Measurements from ENCODE around the gene LYRM9.
"Not testable (repeated sequence)": the region's sequence is repeated elsewhere in the genome, so short reads cannot be mapped to it uniquely, and the experiment has no call there.

Gene LYRM9

DNA sequence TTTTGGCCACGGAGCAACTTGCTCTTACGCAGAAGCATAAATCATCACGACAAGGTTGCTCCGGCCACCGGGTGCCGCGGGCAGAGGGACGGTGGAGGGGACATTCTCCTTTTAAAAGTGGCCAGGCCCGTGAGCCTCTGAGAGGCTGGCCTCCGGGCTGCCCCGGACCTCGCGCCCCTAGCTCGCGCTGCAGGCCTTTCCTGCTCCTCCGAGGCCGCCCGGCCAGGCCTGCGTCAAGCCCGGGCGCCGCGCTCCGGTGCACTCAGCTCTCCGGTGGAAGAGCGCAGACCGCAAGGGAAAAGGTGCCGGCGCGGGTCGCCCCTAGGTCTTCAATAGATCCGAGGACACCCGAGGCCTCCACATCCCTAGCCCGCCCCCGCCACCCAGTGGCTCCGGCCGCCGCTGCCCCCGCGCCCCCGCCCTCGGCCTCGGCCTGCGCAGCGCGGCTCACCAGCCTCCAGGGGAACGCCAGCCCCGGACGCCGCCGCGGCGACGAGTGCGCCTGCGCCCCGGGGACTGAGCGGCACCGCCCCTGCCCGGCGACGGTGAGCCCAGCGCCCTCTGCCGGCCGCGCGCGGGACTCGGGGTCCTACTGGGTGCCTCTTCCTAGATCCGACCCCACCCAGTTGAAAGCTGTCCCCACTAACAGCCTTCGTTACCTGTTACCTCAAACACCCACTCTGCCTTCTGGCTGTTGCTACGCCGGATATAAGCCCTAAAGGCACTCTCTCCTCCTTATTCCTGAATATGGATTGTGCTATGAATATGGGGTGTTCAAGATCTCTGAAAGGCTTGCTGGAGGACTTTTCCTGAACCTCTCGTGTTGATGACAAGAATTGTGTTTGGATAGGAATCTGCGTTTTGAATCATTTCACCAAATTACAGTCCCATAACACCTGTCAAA is at the start of gene LYRM9:
TSS of gene LYRM9 (minus strand) at position 500 of the 904 bp plus-strand sequence. CDS start 10,671 bp downstream, outside the sequence.
- DNase-seq, result peak; percentile 90 to 92

DNA sequence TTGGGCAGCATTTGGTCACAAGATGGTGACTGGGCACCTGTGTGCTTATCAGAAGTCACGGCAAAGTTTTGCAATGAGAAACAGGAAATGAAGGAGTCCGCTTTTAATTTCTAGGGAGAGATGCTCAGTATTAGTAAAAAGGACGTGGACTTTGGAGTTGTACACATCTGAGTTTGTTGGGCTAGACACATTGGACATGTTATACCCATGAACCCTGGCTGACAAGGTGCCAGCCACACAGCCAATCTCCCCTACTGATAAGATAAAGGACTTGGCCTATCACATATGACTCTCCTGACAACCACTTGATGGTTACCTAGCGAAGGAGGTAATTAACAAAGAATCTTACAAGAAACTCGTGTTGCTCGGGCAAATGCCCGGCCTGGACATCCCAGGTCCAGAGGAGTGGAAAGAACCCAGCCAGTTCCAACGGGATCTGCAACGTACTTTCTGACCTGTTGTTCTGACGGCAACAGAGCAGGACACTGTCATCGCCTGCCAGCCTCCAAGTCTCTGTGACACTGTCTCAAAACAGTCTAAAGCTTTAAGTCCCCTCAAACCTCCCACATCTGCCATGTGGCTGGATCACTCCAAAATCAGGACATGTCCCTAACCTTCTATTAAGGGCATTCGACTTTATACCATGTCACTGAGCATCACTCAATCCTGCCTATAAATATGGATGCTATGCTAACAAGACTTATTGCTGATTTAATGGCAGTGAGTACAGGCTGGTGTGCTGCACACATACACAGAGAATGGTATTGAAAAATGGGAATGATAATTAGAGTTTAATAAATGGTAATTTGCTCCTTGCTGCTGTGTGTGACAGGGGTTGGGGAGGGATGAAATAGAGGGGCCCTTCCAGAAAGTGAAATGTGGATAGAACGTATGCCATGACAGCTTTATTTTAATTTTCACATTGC is 47.6 kb upstream of the LYRM9 start:
- no peak for DNase-seq

GRCh38 chr17:27939474-27940465 is 46.6 kb upstream of the LYRM9 start:
- no peak for DNase-seq

GRCh38 chr17:27938864-27939263 is 45.7 kb upstream of the LYRM9 start:
- DNase-seq, result no peak

GRCh38 chr17:27938241-27938640 is 45.1 kb upstream of the LYRM9 start:
- no peak for DNase-seq

- DNase-seq, result no peak
Observed at GRCh38 chr17:27937025-27937546, 43.9 kb upstream of the LYRM9 start.

GRCh38 chr17:27930000-27930399 is 36.8 kb upstream of the LYRM9 start:
- no peak for DNase-seq

GRCh38 chr17:27928587-27928986 is 35.4 kb upstream of the LYRM9 start:
- no peak for DNase-seq

DNA sequence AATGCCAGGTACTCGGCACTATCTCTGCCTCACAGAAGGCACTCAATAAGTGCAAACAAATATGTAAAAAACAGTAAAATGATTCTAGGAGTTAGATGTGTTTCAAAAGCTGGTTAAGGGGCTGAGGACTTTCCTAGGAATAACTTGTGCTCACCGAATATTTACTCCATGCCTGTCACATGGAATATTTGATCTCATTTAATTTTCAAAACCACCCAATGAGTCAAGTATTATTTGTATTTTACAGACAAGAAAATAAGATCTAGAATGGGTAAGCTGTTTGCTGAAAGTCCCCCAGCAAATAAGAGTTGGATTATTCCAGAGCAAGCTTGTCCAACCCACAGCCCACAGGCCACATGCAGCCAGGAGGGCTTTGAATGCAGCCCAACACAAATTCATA is 34.6 kb upstream of the LYRM9 start:
- DNase-seq, result no peak

- DNase-seq, result no peak
Observed at GRCh38 chr17:27921599-27921998, 28.4 kb upstream of the LYRM9 start.

DNA sequence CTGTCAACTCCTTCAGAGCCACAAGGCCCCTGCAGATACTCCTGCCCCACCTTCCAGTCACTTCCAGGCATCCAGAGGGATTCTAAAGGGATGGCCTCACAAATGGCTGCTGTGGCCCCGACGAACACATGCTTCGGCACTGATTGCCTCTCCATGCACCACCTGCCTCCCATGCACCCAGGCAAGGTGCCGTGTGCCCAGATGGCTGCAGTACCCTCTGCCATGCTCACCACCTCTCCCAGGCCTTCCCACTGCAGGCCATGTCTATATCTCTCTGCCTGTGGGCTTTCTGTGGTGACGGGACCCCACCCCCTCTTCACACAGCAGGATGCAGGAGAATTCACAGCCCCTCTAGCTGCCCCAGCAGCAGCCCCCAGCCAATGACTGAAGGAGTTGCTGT is 27.9 kb upstream of the LYRM9 start:
- DNase-seq, result no peak

DNA sequence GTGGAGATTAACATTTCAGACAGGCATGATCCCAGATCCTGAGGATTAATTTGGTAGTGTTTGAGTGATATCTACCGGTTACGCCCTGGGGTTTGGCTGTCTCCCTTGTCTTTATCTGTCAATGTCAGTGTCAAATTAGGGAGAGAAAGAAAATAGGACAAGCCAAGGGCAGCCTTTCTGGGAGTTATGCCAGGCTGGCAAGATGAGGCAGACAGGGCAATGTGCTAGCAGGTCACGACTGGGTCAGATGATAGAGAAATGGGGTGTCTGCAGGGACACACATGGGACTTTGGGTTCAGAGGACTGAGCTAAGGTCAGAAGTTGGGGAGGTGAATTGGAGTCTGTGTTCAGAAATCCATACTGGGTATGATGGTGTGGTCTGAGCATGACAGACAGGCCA is 27.4 kb upstream of the LYRM9 start:
- no peak for DNase-seq

GRCh38 chr17:27919079-27919478 is 25.9 kb upstream of the LYRM9 start:
- no peak for DNase-seq

- DNase-seq, result no peak
Observed at GRCh38 chr17:27918498-27918897, 25.3 kb upstream of the LYRM9 start.

DNA sequence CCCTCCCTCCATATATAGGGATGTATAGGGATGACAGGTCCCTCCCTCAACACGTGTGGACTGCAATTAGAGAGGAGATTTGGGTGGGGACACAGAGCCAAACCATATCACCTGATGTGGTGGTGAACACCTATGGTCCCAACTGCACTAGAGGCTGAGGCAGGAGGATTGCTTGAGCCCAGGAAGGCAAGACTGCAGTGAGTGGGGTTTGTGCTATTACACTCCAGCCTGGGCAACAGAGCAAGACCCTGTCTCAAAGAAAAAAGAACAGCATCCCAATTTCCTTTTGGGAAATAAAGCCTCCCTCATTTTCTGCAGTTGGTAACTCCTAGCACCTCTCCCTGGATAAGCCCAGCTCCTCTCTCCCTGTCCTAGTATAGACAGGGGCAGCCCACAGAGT is 23.8 kb upstream of the LYRM9 start:
- no peak for DNase-seq

GRCh38 chr17:27915709-27916108 is 22.5 kb upstream of the LYRM9 start:
- no peak for DNase-seq

- DNase-seq, result no peak
Observed at GRCh38 chr17:27914382-27914781, 21.2 kb upstream of the LYRM9 start.

- DNase-seq, result no peak
Observed at GRCh38 chr17:27912964-27913363, 19.8 kb upstream of the LYRM9 start.

GRCh38 chr17:27912299-27912698 is 19.1 kb upstream of the LYRM9 start:
- not testable (repeated sequence) for DNase-seq

DNA sequence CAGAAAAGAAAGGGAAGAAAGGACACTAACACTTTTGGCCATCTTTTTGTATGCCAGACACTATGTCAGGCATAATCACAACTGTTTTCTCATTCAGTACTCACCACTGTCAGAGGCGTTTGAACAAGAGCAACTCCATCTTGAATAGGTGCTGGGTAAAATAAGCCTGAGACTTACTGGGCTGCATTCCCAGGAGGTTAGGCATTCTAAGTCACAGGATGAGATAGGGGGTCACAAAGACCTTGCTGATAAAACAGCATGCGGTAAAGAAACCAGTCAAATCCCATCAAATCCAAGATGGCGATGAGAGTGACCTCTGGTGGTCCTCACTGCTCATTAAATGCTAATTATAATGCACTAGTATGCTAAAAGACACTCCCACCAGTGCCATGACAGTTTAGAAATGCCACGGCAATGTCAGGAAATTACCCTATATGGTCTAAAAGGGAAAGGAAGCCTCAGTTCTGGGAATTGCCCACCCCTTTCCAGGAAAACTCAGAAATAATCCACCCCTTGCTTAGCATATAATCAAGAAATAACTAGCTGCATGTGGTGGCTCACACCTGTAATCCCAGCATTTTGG is 14.9 kb upstream of the LYRM9 start:
- no peak for DNase-seq

- no peak for DNase-seq
Observed at GRCh38 chr17:27906623-27907022, 13.5 kb upstream of the LYRM9 start.

DNA sequence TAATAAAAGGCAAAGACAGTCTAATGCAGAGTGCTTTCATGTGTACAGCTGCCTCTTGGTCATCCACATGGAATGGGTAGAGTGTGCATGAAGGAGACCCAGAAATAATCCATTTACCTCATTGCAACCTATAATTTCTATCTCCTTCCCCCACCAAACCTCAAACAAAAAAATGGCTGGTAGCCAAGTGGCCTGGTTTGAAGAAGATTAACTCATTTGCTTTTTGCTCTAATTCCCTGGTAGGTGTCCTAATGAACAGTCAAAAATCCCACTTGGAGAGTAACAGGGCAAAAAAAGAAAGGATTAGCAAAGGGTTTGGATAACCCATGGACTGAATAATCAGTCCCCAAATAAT is 13.0 kb upstream of the LYRM9 start:
- no peak for DNase-seq
